ENCODE results near the gene ITPKB. TPM values are rescaled to one million over a fixed set of nuclear protein-coding genes. Genes with fewer than 3 reads are reported as not detected.
"Not testable (repeated sequence)": the region's sequence is repeated elsewhere in the genome, so short reads cannot be mapped to it uniquely, and the experiment has no call there.

The ITPKB gene
- total RNA-seq, 1 donor from 2014 or later = 19.5 TPM

- DNase-seq (no peak), ATAC-seq (no peak)
- intact Hi-C loops (cut with micrococcal nuclease) = no loop called here
These were observed 24.2 kb upstream of the ITPKB start for GRCh38 chr1:226762988-226763904.

DNA sequence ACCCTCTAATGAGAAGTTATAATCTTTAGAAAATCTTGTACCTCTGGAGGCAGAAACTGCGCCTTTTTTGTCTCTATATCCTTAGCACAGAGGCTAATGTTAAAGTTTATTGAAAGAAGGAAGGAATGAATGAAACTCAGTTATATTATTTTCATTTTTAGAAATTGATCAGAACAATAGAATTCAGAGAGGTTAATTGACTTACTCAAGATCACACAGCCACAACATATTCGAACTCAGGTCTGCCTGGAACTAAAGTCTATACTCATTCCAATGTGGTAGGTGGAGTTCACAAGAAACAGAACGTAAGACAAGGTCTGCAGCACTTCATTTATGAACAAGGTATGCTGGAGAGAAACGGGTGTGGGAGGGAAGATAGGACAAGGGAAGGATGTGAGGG, 23.0 kb upstream of the ITPKB start:
- ATAC-seq = no peak
- DNase-seq = no peak
- intact Hi-C loops (cut with micrococcal nuclease) = no loop called here

DNA sequence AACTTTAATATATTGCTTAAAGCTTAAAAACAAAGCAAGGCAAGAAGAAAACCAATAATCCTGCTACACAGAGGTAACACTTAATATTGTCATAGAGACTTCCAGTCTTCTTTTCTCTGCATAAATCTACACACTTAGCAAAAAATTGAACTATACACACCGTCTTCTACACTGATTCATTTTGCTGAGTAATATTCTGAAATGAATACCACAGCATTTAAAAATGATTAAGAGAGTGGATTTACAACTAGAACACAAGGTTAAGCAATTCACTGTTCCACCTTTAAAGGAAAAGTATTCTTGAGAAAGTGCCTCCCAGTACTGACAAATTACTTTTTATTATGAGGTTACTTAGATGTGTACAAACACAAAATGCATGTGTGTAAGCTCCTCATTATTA, 22.2 kb upstream of the ITPKB start:
- ATAC-seq = no peak
- DNase-seq = no peak
- intact Hi-C loops (cut with micrococcal nuclease) = no loop called here

GRCh38 chr1:226754793-226755533, 15.9 kb upstream of the ITPKB start:
- ATAC-seq (no peak), DNase-seq (no peak)
- intact Hi-C loops (cut with micrococcal nuclease) = no loop called here

- intact Hi-C loops (cut with micrococcal nuclease) = no loop called here
- ATAC-seq = no peak
- DNase-seq = no peak
These were observed 15.0 kb upstream of the ITPKB start for GRCh38 chr1:226754097-226754496.

DNA sequence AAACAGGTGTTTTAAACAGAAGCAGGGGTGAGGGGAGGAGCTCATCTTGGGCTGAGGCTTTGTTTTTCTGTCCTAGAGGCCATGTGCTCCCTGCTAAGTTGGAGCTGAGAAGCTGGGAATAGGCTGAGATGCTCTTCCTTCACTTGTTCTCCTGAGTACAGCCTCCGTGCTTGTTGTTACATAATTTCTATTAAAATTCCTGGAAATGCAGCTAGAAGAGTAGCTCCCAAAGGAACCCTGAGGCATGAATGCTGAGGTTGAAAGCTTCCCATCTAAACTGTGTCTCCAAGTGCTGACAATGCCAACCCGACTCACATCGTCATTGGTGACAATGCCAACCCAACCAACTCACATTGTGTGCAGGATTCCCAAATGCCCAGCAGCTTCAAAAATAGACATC, 12.6 kb upstream of the ITPKB start:
- ATAC-seq (no peak), DNase-seq (no peak)
- intact Hi-C loops (cut with micrococcal nuclease) = no loop called here

DNA sequence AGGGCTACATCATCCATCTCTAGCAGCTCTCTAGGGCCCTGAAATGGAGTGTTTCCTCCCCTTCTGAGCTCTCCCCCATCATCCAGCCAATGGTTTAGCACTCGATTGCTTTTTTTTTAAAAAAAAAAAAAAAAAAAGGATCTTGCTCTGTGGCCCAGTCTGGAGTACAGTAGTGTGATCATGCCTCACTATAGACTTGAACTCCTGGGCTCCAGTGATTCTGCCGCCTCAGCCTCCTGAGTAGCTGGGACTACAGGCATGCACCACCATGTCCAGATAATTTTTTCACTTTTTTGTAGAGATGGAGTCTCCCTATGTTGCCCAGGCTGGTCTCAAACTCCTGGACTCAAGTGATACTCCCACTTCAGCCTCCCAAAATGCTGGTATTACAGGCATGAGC, 12.1 kb upstream of the ITPKB start:
- no peak for DNase-seq
- ATAC-seq = no peak
- intact Hi-C loops (cut with micrococcal nuclease) = no loop called here

DNA sequence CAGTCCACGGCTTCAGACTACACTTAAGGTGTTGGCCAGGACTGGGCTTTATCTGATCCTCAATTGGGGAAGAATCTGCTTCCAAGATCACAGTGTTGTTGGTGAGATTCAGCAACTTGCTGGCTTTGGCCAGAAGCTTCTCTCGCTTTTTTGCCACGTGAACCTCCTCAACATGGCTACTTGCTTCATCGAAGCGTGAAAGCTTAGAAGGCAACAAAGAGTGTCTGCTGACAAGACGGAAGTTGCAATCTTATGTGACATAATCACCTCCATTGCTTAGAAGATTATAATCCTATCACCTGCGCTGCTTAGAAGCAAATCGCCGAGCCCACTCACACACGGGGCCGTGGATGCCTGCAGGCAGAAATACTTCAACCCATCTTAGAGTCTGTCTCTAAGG, 10.4 kb upstream of the ITPKB start:
- DNase-seq (no peak), ATAC-seq (no peak)
- intact Hi-C loops (cut with micrococcal nuclease) = loop anchor here (10.0 kb wide), 1 partner anchor 75 kb away; no protein-coding TSS in a partner anchor

DNA sequence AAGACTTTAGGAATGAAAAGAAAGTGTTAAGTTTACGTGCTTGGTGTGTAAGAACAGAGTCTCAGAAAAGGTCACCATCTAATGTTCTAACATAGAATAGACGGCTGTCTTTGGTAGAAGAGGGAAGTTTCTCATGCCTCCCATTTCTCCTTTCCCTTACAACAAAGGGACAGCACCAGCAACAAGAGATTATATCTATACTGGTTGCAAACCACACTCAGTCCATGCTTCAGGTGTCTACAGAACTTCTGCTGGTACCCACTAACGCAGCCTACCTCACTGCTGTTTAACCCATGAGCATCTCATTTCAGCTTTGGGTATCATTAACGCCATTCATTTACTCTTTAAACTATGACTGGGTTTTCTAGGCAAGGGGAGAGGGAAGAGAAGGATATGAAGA, 9.2 kb upstream of the ITPKB start:
- ATAC-seq = no peak
- no peak for DNase-seq
- intact Hi-C loops (cut with micrococcal nuclease) = loop anchor here (10.0 kb wide), 1 partner anchor 76 kb away; no protein-coding TSS in a partner anchor

DNA sequence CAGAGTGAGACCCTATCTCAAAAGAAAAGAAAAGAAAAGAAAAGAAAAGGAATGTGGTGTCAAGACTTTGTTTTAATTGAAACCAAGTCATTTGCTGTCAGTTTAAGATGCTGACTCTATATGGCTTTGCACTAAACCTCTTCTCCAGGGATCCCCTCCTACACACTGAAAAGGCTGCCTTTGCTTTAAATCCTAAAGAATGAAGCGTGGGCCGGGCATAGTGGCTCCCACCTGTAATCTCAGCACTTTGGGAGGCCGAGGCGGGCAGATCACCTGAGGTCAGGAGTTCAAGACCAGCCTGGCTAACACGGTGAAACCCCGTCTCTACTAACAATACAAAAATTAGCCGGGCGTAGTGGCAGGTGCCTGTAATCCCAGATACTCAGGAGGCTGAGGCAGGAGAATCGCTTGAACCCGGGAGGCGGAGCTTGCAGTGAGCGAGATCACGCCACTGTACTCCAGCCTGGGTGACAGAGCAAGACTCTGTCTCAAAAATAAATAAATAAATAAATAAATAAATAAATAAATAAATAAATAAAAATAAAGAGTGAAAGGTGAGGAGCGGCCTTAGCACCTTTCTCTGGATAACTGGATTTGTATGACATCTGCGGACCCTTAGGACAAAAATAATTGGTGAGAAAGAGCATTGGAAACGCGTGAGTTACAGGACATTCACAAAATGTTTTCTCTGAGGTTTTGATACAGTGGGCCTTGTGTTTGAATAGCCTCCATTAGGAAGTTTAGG, 8.6 kb upstream of the ITPKB start:
- intact Hi-C loops (cut with micrococcal nuclease) = loop anchor here (10.0 kb wide), 1 partner anchor 77 kb away; no protein-coding TSS in a partner anchor
- not testable (repeated sequence) for ATAC-seq, DNase-seq

DNA sequence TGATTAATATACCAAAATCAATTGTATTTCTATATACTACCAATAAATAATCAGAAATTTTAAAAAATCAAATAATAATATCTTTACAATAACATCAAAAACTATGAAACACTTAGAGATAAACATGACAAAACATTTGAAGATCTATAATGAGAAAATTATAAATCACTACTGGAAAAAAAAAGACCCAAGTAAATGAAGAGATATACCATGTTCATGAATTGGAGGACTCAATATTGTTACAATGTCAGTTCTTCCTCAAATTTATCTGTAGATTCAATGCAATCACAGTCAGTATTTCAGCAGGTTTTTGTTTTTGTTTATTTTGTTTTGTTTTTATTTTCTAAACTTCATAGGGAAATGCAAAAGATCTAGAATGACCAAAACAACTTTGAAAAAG, 4.2 kb upstream of the ITPKB start:
- DNase-seq = no peak
- intact Hi-C loops (cut with micrococcal nuclease) = loop anchor here (10.0 kb wide), 1 partner anchor 82 kb away; no protein-coding TSS in a partner anchor
- no peak for ATAC-seq

GRCh38 chr1:226741009-226741408, 1.9 kb upstream of the ITPKB start:
- intact Hi-C loops (cut with micrococcal nuclease) = loop anchor here (10.0 kb wide), 1 partner anchor 84 kb away; no protein-coding TSS in a partner anchor
- ATAC-seq (no peak), DNase-seq (no peak)

DNA sequence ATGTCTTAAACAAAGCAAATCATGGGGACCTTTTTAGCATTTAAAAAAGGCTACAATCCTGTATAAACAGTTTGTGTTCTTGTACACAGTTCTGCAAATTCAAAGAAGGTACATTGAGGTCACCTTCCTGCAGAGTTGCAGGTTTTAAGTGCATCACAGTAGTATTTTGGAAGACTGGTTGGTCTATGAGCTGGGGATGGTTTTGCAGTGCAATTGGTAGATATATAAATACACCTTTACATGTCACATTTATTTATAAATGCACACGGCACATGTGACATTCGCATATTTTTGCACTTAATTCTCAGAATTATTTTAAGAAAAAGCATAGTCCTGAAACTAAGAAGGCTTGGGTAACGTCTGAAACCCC, 599 bp upstream of the ITPKB start:
- DNase-seq (no peak), ATAC-seq (no peak)
- intact Hi-C loops (cut with micrococcal nuclease) = loop anchor here (10.0 kb wide), 1 partner anchor 85 kb away; no protein-coding TSS in a partner anchor

DNA sequence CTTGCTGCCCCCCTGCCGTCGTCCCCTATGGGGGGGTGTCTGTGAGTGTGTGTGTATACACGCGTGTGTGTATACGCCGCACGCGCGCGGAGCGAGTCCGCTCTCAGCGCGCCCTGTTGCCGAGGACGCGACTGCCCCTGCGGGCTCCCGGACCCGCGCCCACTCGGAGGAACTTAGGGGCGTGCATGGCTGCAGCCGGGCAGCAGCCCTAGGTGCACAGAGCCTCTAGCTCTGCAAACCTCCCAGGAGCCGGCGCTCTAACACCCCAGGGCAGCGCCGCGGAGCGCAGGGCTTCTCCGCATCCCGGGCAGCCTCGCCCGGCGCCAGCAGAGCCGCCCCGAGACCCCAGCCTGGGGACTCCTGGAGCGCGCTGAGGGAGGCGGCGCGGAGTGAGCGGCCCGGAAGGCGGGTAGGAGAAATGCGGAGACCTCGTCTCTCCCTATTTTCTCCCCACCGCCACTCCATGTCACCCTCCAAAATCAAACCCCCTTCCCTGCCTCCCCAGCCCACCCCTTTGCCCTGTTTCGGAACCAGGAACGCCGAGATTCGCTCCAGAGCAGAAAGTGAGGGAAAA, 574 bp downstream of the ITPKB start:
- DNase-seq (peak; percentile 67), ATAC-seq (peak; percentile 63)
- intact Hi-C loops (cut with micrococcal nuclease) = no loop called here

DNA sequence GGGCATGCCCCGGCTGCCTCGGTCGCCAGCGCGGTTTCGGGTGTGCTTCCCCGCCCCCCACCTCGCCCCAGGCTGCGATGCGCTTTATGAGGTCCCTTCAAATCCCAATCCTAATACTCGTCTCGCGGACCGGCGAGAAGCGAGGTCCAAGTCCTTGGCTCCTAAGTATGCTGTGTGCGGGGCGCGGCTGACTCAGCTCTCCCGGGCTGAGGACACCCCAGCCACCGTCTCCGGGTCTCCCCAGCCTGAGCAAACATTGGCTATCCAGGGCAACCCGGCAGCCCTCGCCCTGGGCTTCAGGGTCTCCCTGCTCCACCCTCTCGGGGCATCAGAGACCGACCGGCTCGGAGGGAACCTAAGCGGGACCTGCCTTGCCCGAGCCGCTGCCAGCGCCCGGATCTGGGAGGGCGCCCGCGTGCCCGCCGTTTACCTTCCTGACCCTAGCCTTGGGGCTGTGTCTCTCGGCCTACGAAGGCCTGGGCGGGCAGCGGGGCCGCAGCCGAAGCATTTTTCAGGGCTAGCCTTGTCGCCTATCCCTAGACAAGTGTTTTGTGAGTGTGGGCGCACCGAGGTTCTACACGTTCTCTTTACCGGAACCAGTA, 1.2 kb downstream of the ITPKB start:
- intact Hi-C loops (cut with micrococcal nuclease) = no loop called here
- peak; percentile 61 for ATAC-seq
- DNase-seq = peak; percentile 66

GRCh38 chr1:226736908-226737818, 1.9 kb downstream of the ITPKB start:
- intact Hi-C loops (cut with micrococcal nuclease) = no loop called here
- ATAC-seq (peak; percentile 66), DNase-seq (peak; percentile 70)

DNA sequence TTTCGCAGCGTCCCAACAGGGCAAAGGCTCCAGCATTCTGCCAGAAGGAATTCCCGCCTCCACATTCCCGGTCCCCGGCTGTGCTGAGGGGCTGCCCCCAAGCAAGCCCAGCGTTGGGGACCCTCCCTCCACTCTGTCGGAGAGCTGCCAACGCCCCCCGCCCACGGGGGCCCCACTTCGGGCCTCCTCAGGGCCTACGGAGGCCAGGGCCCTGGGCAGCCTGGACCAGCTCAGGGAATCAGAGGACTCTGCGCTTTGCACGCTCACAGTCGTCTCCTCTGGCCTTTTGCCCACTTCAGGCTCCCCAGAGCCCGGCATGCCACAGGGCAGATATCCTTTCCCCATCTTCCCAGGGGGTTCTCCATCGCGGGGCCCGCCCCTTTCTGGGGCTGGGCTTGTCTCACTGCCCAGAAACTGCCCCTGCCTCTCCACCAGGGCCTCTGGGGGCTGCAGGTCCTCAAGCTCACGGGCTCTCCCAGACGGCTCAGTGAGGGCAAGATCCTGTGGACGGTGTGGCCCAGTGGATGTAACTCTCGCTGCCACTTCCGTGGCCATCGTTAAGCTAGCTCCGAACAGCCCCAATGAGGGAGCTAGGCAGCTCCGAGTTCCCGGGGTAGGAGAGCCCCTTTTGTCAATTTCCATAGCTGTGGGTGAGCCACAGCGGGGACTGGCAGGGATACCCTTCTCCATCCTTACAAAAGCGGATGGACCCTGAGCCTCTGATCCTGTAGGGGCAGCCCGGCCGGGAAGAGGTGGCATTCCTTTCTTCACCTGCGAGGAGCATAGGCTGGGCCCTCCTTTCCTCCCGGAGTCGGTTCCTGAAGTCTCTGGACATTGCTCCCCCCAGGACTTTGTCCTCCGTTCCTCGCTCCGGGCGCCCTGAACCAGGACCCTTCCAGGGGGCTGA, 2.8 kb downstream of the ITPKB start:
- ATAC-seq = peak; percentile 5
- peak; percentile 55 for DNase-seq
- intact Hi-C loops (cut with micrococcal nuclease) = no loop called here

Data from left ventricle myocardium superior (tissue), 1 donor.